ENCODE data around the gene CRAMP1. TPM values are rescaled to one million over a fixed set of nuclear protein-coding genes. Genes with fewer than 3 reads are reported as not detected.

Gene CRAMP1
- total and polyA plus RNA-seq, 2 donors (not counting 3 experiments of a cell fraction or from before 2014, with no cell fraction given): 21.5 to 30.8 TPM

GRCh38 chr16:1575578-1575977 is 36.6 kb upstream of the CRAMP1 start:
- POLR2A ChIA-PET: no interaction called here

GRCh38 chr16:1579214-1579613 is 32.9 kb upstream of the CRAMP1 start:
- ChIA-PET CTCF (interaction anchor here (1.1 kb wide), 1 partner anchor 85 kb away, joined by 4 read pairs; no protein-coding TSS in a partner anchor), POLR2A (no interaction called here)
- no peak for TF ChIP-seq MAX (IDR thresholded peaks at IDR 0.05; ENCODE audit: insufficient read depth, insufficient read length)
- TF ChIP-seq GATA2 (IDR thresholded peaks at IDR 0.05; ENCODE audit: insufficient read depth, insufficient read length, low read depth, low read length): no peak
- no peak for TF ChIP-seq CTCF (IDR thresholded peaks at IDR 0.05; ENCODE audit: extremely low read depth in 1 of 2, insufficient read depth in 1 of 2, low read depth in 1 of 2, low read length in 2 of 2)
- TF ChIP-seq EZH2 (IDR thresholded peaks at IDR 0.05; ENCODE audit: borderline replicate concordance, low read depth, low read length, severe bottlenecking): no peak
- TF ChIP-seq JUN (IDR thresholded peaks at IDR 0.05; ENCODE audit: borderline replicate concordance, insufficient read depth, insufficient read length, low read depth): no peak
- TF ChIP-seq POLR2A (IDR thresholded peaks at IDR 0.05; ENCODE audit: low read depth, low read length): no peak
- no peak for TF ChIP-seq MYC (IDR thresholded peaks at IDR 0.05; ENCODE audit: low read depth, low read length)
- TF ChIP-seq FOS (IDR thresholded peaks at IDR 0.05; ENCODE audit: borderline replicate concordance, insufficient read depth, low read length): no peak
- TF ChIP-seq POLR2AphosphoS5 (IDR thresholded peaks at IDR 0.05; ENCODE audit: insufficient read depth, low read depth, low read length): no peak
- no peak overlapping the region for H2AFZ ChIP-seq (ENCODE audit: low read depth, low read length)
- H3K27ac ChIP-seq (ENCODE audit: insufficient read depth, low read depth, low read length): no peak overlapping the region
- no peak for DNase-seq (ENCODE audit: low read depth, low spot score)
- H3K4me3 ChIP-seq (replicated peaks in 1 of 3; ENCODE audit: insufficient read depth in 1 of 3, low read depth in 1 of 3, low read length in 3 of 3): no peak overlapping the region
- no peaks in the 10 kb centered on the region for H4K20me1 ChIP-seq (replicated peaks; ENCODE audit: control insufficient read depth, extremely low read depth, insufficient read depth, low read length)
- peaks cover 0 to 9% of the 10 kb centered on the region in 2 experiments for H3K36me3 ChIP-seq (ENCODE audit: control insufficient read depth in 2 of 2, extremely low read depth in 1 of 2, insufficient read depth in 2 of 2, low read length in 2 of 2)
- dilution Hi-C loops (cut with MboI; ENCODE audit: extremely low pct_ligation_motif_present, low sequenced_read_pairs): no loop called here
- BruUV-seq (replicated peaks): no TSS peak
- no peak for FAIRE-seq
- H3K27me3 ChIP-seq (ENCODE audit: control insufficient read depth in 2 of 2, insufficient read depth in 2 of 2, low read length in 2 of 2): no peaks in the 10 kb centered on the region
- no peaks in the 10 kb centered on the region for H3K9me3 ChIP-seq (replicated peaks; ENCODE audit: control insufficient read depth, insufficient read depth, low read length)
- no peaks in the 10 kb centered on the region for H3K9me1 ChIP-seq (replicated peaks; ENCODE audit: control insufficient read depth, extremely low read depth, insufficient read depth, low read length)
- no peak overlapping the region for H3K9ac ChIP-seq (replicated peaks; ENCODE audit: extremely low read depth, insufficient read depth, low read length)
- no peak overlapping the region for H3K4me2 ChIP-seq (ENCODE audit: insufficient read depth, low read length)
- intact Hi-C loops (cut with micrococcal nuclease): no loop called here
- no peaks in the 10 kb centered on the region for H3K79me2 ChIP-seq (ENCODE audit: control insufficient read depth, insufficient read depth, low read length)
- no peaks in the 10 kb centered on the region for H3K4me1 ChIP-seq (ENCODE audit: control insufficient read depth, extremely low read depth, insufficient read depth, low read length)

More at GRCh38 chr16:1575578-1575977, 36.6 kb upstream of the CRAMP1 start:
- Histone ChIP-seq H4K20me1 (replicated peaks; ENCODE audit: control insufficient read depth, extremely low read depth, insufficient read depth, low read length) (no peaks in the 10 kb centered on the region), H3K36me3 (ENCODE audit: control insufficient read depth in 2 of 2, extremely low read depth in 1 of 2, insufficient read depth in 2 of 2, low read length in 2 of 2) (peaks cover 0 to 4% of the 10 kb centered on the region in 2 experiments), H3K27me3 (ENCODE audit: control insufficient read depth in 2 of 2, insufficient read depth in 2 of 2, low read length in 2 of 2) (no peaks in the 10 kb centered on the region), H3K79me2 (ENCODE audit: control insufficient read depth, insufficient read depth, low read length) (no peaks in the 10 kb centered on the region), H3K9me3 (replicated peaks; ENCODE audit: control insufficient read depth, insufficient read depth, low read length) (no peaks in the 10 kb centered on the region), H3K27ac (ENCODE audit: insufficient read depth, low read depth, low read length) (no peak overlapping the region), H3K4me1 (ENCODE audit: control insufficient read depth, extremely low read depth, insufficient read depth, low read length) (no peaks in the 10 kb centered on the region), H3K9me1 (replicated peaks; ENCODE audit: control insufficient read depth, extremely low read depth, insufficient read depth, low read length) (no peaks in the 10 kb centered on the region), H2AFZ (ENCODE audit: low read depth, low read length) (no peak overlapping the region), H3K4me3 (replicated peaks in 1 of 3; ENCODE audit: insufficient read depth in 1 of 3, low read depth in 1 of 3, low read length in 3 of 3) (no peak overlapping the region), H3K4me2 (ENCODE audit: insufficient read depth, low read length) (no peak overlapping the region), H3K9ac (replicated peaks; ENCODE audit: extremely low read depth, insufficient read depth, low read length) (no peak overlapping the region)
- CTCF ChIA-PET: no interaction called here
- intact Hi-C loops (cut with micrococcal nuclease): no loop called here
- dilution Hi-C loops (cut with MboI; ENCODE audit: extremely low pct_ligation_motif_present, low sequenced_read_pairs): no loop called here
- BruUV-seq (replicated peaks): no TSS peak
- TF ChIP-seq GATA2 (IDR thresholded peaks at IDR 0.05; ENCODE audit: insufficient read depth, insufficient read length, low read depth, low read length): no peak
- no peak for TF ChIP-seq POLR2A (IDR thresholded peaks at IDR 0.05; ENCODE audit: low read depth, low read length)
- no peak for TF ChIP-seq POLR2AphosphoS5 (IDR thresholded peaks at IDR 0.05; ENCODE audit: insufficient read depth, low read depth, low read length)
- TF ChIP-seq MYC (IDR thresholded peaks at IDR 0.05; ENCODE audit: low read depth, low read length): no peak
- TF ChIP-seq JUN (IDR thresholded peaks at IDR 0.05; ENCODE audit: borderline replicate concordance, insufficient read depth, insufficient read length, low read depth): no peak
- FAIRE-seq (no peak), DNase-seq (ENCODE audit: low read depth, low spot score) (no peak)
